ENCODE data around the gene KIFC1. TPM values are rescaled to one million over a fixed set of nuclear protein-coding genes. Genes with fewer than 3 reads are reported as not detected.

Gene KIFC1
- total and polyA plus RNA-seq, 9 of the 15 experiments (the other 6 are each of a cell fraction or from before 2014, with no cell fraction given), result 1.3 to 95.2 (median 76.9) TPM

DNA sequence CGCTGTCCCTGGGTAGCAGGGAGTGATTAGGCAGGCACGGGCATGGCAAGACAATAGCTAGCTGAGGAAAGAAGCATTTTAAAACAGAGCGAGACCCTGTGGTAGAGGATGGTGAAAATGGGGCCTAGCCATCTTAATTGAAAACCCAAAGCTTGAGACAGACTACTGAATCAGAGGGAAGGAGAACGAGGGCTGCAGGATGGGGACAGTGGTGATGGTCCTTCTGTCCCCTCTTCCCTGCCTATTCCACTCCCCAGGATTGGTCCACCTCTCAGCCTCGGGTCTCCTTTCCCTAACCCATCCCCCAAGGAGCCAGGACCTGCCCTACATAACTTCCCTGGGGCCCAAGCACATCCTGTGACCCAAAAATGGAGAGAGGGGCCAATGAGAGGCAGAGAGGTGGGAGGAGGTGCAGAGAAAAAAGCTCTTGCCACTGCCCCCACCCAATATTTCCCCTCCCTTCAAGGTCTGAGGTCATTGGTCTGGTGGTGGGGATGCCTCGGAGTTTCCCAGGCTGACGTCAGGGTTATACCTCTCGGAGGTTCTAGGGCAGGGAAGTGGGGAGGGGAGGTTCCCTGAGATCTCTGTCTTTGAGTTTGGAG, 27.2 kb downstream of the KIFC1 start (continued):
- TF ChIP-seq SAFB2 (IDR thresholded peaks at IDR 0.05; ENCODE audit: borderline replicate concordance, low read depth, low read length, severe bottlenecking) (no peak), ZNF75A (CRISPR knock-in tag; IDR thresholded peaks at IDR 0.05) (peak; percentile 58; the same call in 1 of the 2 replicates), ZNF143 (CRISPR knock-in tag; IDR thresholded peaks at IDR 0.05) (no peak), ZNF79 (CRISPR knock-in tag; IDR thresholded peaks at IDR 0.05; ENCODE audit: low read depth) (0 out of 2 replicates have a peak, but pooled peaks have one; percentile 37), KLF6 (CRISPR knock-in tag; IDR thresholded peaks at IDR 0.05; ENCODE audit: borderline replicate concordance) (peak; percentile 77; the same call in 1 of the 2 replicates), TAF1 (IDR thresholded peaks at IDR 0.05; ENCODE audit: control insufficient read depth, extremely low read depth, insufficient read depth, low read length, severe bottlenecking) (no peak), ZFP36 (IDR thresholded peaks at IDR 0.05; ENCODE audit: low read depth, low read length, partially characterized antibody) (no peak), TCF7L2 (IDR thresholded peaks at IDR 0.05; ENCODE audit: low read depth, low read length) (no peak), PHB2 (IDR thresholded peaks at IDR 0.05; ENCODE audit: low read depth) (no peak), RNF2 (IDR thresholded peaks at IDR 0.05) (no peak), CBX3 (IDR thresholded peaks at IDR 0.05; ENCODE audit: borderline replicate concordance in 1 of 2, low read length in 2 of 2) (peak in 1 of 2 experiments; percentile 1; a peak in 1 of 3 replicates), TCF7 (IDR thresholded peaks at IDR 0.05; ENCODE audit: borderline replicate concordance) (no peak), NUFIP1 (IDR thresholded peaks at IDR 0.05; ENCODE audit: partially characterized antibody) (no peak), PHB (CRISPR knock-in tag; IDR thresholded peaks at IDR 0.05) (no peak), BRCA1 (IDR thresholded peaks at IDR 0.05) (no peak), BRCA1 (CRISPR knock-in tag; IDR thresholded peaks at IDR 0.05) (peak; percentile 93; the same call in 1 of the 2 replicates), NFIC (IDR thresholded peaks at IDR 0.05) (no peak; the same call in 1 of the 2 replicates), RBM25 (IDR thresholded peaks at IDR 0.05; ENCODE audit: low read depth, low read length, severe bottlenecking) (no peak)
- TF ChIP-seq, protein P1, sequence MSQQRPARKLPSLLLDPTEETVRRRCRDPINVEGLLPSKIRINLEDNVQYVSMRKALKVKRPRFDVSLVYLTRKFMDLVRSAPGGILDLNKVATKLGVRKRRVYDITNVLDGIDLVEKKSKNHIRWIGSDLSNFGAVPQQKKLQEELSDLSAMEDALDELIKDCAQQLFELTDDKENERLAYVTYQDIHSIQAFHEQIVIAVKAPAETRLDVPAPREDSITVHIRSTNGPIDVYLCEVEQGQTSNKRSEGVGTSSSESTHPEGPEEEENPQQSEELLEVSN (IDR thresholded peaks at IDR 0.05; ENCODE audit: borderline replicate concordance in 1 of 2, extremely low read depth in 1 of 2, insufficient read depth in 1 of 2, insufficient read length in 1 of 2, low read depth in 1 of 2, low read length in 1 of 2, poor library complexity in 1 of 2, severe bottlenecking in 1 of 2), result peak in 1 of 2 experiments; percentile 13
- TF ChIP-seq, protein P2, sequence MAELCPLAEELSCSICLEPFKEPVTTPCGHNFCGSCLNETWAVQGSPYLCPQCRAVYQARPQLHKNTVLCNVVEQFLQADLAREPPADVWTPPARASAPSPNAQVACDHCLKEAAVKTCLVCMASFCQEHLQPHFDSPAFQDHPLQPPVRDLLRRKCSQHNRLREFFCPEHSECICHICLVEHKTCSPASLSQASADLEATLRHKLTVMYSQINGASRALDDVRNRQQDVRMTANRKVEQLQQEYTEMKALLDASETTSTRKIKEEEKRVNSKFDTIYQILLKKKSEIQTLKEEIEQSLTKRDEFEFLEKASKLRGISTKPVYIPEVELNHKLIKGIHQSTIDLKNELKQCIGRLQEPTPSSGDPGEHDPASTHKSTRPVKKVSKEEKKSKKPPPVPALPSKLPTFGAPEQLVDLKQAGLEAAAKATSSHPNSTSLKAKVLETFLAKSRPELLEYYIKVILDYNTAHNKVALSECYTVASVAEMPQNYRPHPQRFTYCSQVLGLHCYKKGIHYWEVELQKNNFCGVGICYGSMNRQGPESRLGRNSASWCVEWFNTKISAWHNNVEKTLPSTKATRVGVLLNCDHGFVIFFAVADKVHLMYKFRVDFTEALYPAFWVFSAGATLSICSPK (IDR thresholded peaks at IDR 0.05; ENCODE audit: borderline replicate concordance), result no peak
- TF ChIP-seq, protein P3, sequence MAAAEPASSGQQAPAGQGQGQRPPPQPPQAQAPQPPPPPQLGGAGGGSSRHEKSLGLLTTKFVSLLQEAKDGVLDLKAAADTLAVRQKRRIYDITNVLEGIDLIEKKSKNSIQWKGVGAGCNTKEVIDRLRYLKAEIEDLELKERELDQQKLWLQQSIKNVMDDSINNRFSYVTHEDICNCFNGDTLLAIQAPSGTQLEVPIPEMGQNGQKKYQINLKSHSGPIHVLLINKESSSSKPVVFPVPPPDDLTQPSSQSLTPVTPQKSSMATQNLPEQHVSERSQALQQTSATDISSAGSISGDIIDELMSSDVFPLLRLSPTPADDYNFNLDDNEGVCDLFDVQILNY (CRISPR knock-in tag; IDR thresholded peaks at IDR 0.05), result no peak
- TF ChIP-seq, protein P4, sequence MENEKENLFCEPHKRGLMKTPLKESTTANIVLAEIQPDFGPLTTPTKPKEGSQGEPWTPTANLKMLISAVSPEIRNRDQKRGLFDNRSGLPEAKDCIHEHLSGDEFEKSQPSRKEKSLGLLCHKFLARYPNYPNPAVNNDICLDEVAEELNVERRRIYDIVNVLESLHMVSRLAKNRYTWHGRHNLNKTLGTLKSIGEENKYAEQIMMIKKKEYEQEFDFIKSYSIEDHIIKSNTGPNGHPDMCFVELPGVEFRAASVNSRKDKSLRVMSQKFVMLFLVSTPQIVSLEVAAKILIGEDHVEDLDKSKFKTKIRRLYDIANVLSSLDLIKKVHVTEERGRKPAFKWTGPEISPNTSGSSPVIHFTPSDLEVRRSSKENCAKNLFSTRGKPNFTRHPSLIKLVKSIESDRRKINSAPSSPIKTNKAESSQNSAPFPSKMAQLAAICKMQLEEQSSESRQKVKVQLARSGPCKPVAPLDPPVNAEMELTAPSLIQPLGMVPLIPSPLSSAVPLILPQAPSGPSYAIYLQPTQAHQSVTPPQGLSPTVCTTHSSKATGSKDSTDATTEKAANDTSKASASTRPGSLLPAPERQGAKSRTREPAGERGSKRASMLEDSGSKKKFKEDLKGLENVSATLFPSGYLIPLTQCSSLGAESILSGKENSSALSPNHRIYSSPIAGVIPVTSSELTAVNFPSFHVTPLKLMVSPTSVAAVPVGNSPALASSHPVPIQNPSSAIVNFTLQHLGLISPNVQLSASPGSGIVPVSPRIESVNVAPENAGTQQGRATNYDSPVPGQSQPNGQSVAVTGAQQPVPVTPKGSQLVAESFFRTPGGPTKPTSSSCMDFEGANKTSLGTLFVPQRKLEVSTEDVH (IDR thresholded peaks at IDR 0.05; ENCODE audit: low read depth, partially characterized antibody), result no peak
